A204.1 (cell line): Measurements from ENCODE around the gene SDK1.
"Not testable (repeated sequence)": the region's sequence is repeated elsewhere in the genome, so short reads cannot be mapped to it uniquely, and the experiment has no call there.

Source experiments
- FAIRE-seq: peaks from 2 replicates; lab custom pipeline; 2012; peaks lifted over from hg19 to GRCh38; lab: Jason Lieb, UNC

SDK1 gene

DNA sequence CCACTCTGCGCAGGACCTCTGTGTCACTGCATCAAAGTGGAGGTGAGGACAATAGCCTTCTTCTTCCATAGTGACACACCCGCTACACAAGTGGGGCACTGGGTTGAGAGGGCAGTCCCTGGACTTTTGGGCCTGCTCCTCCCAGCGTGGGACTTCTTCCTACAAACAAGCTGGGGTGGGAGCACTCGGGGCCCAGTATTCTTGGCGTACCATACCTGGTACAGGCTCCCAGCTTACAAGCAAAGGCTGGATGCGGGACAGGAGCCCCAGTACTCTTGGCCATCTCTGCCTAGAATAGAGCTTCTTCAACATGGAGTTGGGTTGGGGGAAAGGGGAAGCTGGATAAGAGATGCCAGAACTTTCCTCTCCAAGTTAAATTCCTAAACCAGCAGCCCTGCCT, 954.3 kb downstream of the SDK1 start:
- FAIRE-seq, result no peak

DNA sequence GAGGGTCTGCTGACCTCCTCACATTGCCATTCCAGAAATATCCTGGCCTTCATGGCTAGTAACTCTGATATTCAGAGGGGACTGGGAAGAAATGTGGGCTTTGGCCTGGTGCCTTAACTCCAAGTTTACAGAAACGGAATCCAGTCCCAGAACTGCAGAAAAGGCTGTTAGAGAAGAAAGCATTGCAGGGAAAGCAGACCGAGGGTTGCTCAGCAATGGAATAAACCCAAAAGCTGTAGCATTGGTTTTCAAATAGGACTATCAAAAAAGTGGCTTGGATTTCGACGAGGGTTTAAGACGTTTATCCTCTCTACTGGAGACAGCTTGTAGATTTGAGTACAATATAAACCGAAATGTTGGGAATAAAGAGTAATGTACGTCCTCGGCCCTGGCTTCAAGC, 955.2 kb downstream of the SDK1 start:
- no peak for FAIRE-seq

- FAIRE-seq, result no peak
Measured at GRCh38 chr7:4257146-4258111, 956.4 kb downstream of the SDK1 start.

GRCh38 chr7:4260116-4260515, 959.1 kb downstream of the SDK1 start:
- not testable (repeated sequence) for FAIRE-seq

DNA sequence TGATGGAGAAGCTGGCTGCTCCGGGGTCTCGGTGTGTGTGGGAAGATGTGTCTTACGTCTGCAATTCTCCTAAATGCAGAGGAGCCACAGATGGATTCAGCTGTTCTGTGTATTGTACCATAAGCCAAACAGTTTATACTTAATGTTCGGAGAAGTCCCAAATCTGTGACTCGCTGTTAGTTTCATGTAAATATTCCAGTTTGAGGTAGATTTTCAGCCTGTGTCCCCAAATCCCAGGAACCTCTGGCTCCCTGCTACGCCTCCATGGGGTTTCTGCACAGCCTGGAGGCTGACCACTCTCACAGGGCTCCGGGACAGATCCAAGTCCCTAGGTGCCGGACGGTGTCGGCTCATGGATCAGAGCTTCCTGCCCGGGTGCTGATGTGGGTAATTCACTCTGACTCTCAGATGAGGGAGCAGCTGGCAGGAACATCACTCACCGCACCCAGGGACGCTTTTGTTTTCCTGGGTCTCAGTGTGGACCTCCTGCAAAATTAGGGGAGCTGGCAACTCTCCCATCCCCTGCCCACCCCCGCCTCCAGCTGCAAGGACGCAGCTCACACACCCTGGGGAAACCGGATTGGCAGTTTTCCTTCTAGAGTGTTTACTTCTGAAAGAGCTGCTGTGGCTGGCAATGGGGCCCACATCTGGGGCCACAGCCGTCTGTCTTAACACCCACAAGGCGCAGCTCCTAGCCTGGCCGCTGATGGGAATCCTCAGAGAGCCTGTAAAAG, 960.0 kb downstream of the SDK1 start:
- no peak for FAIRE-seq

DNA sequence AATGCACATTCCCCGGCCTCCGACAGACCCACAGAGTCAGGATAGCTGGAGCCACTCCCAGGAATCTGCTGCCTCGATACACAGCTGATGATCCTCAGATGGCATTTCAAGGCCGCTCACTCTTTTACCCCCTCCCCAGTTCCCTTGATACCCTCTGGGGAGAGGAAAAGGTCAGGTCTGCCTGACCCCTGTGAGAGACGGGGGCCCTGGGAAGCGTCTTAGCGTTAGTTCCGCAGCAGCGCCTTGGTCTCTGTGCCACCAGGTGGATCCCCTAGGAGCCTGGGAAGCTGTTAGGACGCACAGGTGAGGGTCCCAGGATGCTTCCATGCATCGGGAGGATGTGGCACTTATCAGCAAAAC, 960.5 kb downstream of the SDK1 start:
- no peak for FAIRE-seq

DNA sequence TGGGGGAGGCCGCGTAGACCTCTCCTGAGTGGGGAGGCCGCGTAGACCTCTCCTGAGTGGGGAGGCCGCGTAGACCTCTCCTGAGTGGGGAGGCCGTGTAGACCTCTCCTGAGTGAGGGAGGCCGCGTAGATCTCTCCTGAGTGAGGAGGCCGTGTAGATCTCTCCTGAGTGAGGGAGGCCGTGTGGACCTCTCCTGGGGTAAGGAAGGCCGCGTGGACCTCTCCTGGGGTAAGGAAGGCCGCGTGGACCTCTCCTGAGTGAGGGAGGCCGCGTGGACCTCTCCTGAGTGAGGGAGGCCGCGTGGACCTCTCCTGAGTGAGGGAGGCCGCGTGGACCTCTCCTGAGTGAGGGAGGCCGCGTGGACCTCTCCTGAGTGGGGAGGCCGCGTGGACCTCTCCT, 963.2 kb downstream of the SDK1 start:
- not testable (repeated sequence) for FAIRE-seq

DNA sequence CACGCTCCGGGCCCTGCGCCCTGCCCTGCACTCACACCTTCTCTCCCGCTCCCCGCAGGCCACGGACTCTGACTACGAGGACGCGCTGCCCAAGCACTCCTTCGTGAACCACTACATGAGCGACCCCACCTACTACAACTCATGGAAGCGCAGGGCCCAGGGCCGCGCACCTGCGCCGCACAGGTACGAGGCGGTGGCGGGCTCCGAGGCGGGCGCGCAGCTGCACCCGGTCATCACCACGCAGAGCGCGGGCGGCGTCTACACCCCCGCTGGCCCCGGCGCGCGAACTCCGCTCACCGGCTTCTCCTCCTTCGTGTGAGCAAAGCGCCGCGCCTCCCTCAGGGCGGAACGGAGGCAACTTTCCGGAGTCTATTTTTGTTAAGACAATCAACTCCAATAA, 964.0 kb downstream of the SDK1 start:
- no peak for FAIRE-seq

DNA sequence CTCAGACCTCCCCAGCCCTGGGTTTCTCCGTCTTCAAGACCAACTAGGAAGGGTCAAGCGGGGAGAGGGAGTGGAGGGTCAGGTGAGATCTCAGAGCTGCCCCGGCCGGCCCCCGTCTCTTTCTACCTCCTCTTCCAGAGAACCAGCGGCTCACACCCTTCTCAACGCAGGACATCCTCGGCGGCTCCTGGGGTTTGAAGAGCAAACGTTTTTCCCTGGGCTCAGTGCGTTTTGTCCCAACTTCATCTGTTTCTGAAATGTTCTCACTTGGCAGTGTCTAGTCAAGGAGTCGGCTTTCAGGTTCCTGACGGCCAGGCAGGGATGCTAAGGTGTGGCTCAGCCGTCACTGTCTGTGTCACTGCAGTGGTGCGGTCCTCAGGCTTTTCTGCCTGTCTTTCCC, 964.6 kb downstream of the SDK1 start:
- FAIRE-seq, result no peak

DNA sequence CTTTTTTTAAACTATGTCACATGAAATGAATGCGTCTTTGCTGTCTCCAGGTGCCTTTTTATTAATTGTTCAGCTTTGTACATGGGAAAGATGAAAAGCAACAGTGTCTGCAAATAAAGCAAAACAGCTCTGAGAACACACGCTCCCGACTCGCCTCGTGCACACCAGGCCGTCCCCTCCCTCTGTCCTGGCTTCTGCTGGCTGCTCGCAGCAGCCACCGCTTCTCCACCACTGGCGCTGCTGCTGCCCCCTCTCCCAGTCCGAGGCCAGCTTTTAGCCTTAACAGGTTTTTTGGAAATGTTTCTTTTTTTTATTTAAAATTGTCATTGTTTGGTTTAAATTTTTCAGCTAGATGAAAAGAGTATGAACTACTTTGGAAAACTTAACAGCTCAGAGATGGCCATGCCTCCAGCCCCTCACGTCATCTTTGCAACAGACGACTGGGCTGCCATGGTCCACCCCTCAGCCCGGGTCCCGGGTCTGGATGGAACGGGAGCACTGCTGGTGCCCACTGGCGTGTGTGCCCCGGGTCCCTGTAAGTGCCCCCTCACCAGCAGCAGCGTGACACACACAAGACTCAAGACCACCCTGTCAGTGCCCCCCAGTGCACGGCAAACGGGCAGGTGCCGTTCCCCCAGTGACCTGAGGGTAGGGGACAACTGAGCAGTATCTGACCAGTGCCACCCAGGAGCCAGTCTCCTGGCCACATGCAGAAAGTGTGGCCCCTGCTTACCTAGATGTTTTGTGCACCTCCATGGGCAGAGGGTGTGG, 965.4 kb downstream of the SDK1 start:
- no peak for FAIRE-seq

DNA sequence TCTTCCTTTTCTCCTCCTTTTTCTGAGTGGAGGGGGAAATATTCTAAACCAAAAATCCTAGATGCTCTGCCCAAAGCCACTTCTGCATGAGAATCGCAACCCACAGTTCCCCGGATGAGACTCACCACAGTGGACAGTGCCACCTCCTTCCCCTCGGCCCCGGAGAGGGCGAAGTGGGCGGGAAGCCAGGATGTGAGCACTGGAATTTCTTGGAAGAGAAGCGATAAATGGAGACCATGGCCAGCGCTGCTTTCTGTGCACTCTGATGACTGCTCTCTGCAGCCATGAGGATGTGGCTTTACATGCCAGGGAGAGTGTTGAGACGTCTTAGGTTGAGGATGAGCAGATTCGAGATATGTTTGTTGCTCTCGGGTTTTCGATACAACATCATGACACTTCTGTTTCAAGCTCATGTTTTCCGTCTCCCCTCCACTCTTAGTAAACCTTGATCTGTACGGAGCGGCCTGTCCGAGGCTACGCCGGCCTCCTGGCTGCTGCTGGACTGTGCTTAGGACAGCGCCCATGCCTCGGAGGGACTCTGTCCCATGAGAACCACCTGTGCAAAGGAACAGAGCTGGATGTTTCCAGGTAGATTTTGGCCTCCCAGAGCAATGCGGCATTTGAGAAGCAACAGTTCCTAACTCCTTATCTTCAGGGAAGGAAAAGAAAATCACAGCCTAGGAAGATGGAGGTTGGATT, 966.4 kb downstream of the SDK1 start:
- no peak for FAIRE-seq

DNA sequence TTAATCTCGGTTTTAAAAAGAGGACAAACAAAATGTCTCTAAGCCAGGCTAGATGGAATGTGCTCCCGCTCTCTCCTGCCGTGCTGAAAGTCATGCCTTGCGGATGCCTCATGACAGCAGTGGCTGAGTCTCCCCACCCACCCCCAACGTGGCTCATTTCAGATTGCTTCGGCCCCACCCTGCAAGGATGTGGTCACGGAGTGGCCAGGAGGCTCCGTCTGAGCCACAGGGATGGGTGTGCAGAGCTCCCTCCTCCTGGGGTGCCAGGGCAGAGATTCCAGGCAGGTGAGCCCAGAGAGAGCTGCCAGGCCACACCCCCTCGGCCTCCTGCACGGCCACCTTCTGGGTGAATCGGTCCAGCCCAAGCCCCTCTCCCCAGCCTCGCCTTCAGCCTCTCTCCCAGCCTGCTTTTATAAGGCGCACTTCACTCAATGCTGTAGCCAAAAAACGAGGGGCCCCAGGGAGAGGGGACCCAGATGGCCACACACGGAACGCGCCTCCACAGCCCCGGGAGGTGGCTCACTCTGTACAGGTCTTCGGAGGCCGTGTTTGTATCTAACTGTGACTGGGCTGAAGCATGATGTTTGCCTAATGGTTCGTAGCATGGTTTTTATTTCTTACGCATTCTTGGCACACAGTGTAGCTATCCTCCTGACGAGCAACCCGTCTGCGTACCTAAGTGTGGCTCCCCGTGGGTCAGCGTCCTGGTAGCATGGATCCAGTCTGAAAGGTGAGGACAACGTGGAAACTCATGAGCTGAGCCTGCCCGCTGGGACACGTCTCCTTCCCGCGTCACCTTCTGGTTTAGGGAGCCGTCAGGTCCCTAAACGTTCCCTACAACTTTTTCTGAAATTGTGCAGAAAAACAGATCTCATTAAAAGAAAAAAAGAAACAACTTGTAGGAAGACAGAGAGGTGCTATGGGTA, 967.3 kb downstream of the SDK1 start:
- FAIRE-seq, result no peak

DNA sequence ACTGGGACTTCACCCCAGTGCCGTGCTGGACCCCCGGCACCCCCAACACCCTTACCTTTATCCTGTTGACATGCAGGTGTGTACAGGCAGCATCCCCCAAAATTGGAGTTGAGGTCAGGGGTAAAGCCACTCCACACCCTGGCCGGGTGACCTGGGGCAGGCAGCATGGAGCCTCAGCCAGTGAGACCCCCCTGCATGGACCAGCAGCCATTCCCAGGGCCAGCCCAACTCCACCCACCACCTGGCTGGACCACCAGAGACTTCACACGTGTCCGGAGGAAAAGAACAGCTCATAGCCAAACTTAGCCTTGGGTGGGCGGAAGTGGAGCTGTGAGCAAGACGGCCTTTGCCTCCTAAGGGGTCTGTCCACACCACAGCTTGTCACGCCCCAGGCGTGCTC, 968.0 kb downstream of the SDK1 start:
- no peak for FAIRE-seq

- no peak for FAIRE-seq
Measured at GRCh38 chr7:4269746-4270145, 968.7 kb downstream of the SDK1 start.

- FAIRE-seq, result no peak
Measured at GRCh38 chr7:4270268-4270667, 969.2 kb downstream of the SDK1 start.

DNA sequence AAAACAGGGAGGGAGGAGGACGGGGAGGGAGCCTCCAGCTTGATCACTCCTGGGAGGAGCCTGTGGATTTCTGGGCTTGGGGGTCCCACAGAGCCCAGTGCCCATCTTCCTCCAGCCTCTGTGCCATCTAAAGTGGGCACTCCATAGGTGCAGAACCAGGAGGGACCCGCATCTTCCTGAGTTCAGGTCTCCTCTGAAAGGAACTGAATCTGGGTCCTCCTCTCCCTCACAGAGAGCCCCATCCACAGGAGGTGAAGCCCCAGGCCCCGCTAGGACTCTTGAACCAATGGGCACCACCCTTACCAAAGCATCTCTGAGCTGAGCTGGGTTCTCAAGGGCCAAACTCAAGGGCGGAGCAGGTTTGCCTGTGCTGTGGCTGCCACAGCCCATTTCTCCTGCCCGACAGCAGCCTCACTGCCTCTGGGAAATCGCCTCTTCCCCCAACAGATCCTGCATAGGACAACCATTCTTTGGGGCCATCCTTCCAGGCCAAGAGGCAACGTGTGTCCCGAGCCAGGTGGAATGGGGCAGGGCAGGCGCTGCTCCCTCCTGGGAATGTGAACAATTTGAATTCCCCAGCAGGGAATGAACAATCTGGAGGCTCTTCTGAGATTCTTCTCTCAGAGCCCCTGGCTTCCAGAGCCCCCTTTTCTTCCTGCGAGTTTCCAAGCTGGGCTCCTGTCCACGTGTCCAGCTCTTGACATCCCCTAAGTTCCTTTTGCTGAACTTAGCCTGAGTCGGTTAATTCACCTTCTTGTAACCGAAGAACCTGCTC, 970.1 kb downstream of the SDK1 start:
- FAIRE-seq, result no peak

GRCh38 chr7:4271716-4272015, 970.6 kb downstream of the SDK1 start:
- FAIRE-seq, result no peak

- FAIRE-seq, result no peak
Measured at GRCh38 chr7:4272141-4272540, 971.1 kb downstream of the SDK1 start.

DNA sequence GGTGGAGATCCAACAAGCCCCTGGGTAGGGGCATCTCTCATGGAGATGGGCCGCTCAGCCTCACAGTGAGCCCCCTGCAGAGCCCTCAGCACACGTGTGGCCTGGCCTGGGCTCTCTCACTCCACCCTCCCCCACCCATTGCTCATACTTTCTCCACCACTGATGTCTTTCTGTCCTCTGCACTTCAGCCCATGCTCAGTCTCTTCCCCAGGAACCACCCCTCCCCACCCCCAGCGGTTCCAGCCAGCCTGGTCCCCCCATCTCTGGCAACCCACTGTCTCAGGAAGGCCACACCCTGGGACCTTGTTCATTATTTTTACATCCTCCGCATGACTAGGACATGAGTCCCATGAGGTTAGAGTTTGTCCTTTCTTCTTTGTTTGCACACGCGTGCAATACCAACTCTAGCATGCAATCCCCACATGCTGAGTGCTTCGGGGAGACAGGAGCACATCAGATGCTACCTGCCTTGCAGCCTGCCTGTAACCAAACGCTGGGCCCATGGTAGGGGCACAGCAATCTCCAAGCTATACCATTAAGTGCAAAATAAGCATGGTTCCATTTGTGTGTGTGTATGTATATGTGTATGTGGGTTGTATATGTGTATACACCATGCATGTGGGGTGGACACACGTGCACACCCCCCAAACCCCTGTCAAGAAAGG, 972.6 kb downstream of the SDK1 start:
- no peak for FAIRE-seq

GRCh38 chr7:4274286-4274685, 973.2 kb downstream of the SDK1 start:
- no peak for FAIRE-seq
